SU-DHL-6 (cell line): ENCODE results near the gene CACNB4.

Source experiments
- H2AFZ ChIP-seq: fragments of 200-600 bp; sonication (generic); 2 replicates; pipeline ENCODE4 v1.6.1; 2014; ENCODE audit warnings: low read depth, mild to moderate bottlenecking, moderate library complexity, mixed read lengths, antibody characterized with exemption, low read length; ENCODE audit not compliant: severe bottlenecking
- H3F3A ChIP-seq: fragments of 200-600 bp; shearing (Covaris generic); 2 replicates; pipeline ENCODE4 v1.6.0; 2016; ENCODE audit warnings: antibody characterized with exemption, mild to moderate bottlenecking; ENCODE audit not compliant: insufficient read depth
- H3K27ac ChIP-seq: fragments of 200-600 bp; sonication (generic); 2 replicates; pipeline ENCODE4 v1.5.1; 2016; ENCODE audit warnings: low read depth, mild to moderate bottlenecking, low read length, moderate library complexity, mixed read lengths
- H3K27me3 ChIP-seq: fragments of 200-600 bp; sonication (generic), shearing (Covaris generic); 2 replicates; pipeline ENCODE4 v1.6.0; 2014; ENCODE audit warnings: mild to moderate bottlenecking, low read length
- H3K36me3 ChIP-seq: fragments of 200-600 bp; sonication (generic); 2 replicates; pipeline ENCODE4 v1.6.1; 2014; ENCODE audit warnings: mild to moderate bottlenecking, low read length, mixed read lengths
- H3K4me2 ChIP-seq: fragments of 300-600, 200-600 bp; shearing (Covaris generic), sonication (generic); 2 replicates; pipeline ENCODE4 v1.6.0; 2014; ENCODE audit warnings: low read length, low read depth, mild to moderate bottlenecking; ENCODE audit not compliant: poor library complexity, severe bottlenecking
- H3K4me3 ChIP-seq: fragments of 200-600 bp; sonication (generic); 2 replicates; pipeline ENCODE4 v1.5.1; 2014; ENCODE audit warnings: antibody characterized with exemption, low read length, mild to moderate bottlenecking, mixed read lengths; ENCODE audit not compliant: insufficient read depth, poor library complexity, severe bottlenecking
- H3K79me2 ChIP-seq: fragments of 200-600 bp; sonication (generic); 2 replicates; pipeline ENCODE4 v1.6.1; 2014; ENCODE audit warnings: mild to moderate bottlenecking, low read length, moderate library complexity; ENCODE audit not compliant: insufficient read depth
- H3K9ac ChIP-seq: fragments of 200-600 bp; sonication (generic); 2 replicates; pipeline ENCODE4 v1.7.0; 2014; ENCODE audit warnings: mild to moderate bottlenecking, low read length
- H3K9me2 ChIP-seq: fragments of 200-600 bp; sonication (generic); replicated peaks from 2 replicates; pipeline ENCODE4 v1.6.1; 2014; ENCODE audit warnings: low read length; ENCODE audit not compliant: insufficient read depth
- H3K9me3 ChIP-seq: fragments of 200-600 bp; sonication (generic); 2 replicates; pipeline ENCODE4 v1.6.1; 2014; ENCODE audit warnings: low read length, mixed read lengths; ENCODE audit not compliant: insufficient read depth
- H4K20me1 ChIP-seq: fragments of 200-600 bp; sonication (generic); 2 replicates; pipeline ENCODE4 v1.6.1; 2014; ENCODE audit warnings: low read depth, mild to moderate bottlenecking, antibody characterized with exemption, low read length, moderate library complexity, mixed read lengths
- CTCF ChIP-seq: fragments of 200-600 bp; sonication (generic); IDR thresholded peaks from one replicate; pipeline ENCODE4 v1.5.1; 2017; ENCODE audit warnings: antibody characterized with exemption, mild to moderate bottlenecking, low read length, moderate library complexity; ENCODE audit not compliant: insufficient read depth, poor library complexity, severe bottlenecking
- EZH2phosphoT487 ChIP-seq: fragments of 200-600 bp; sonication (generic), shearing (Covaris generic); conservative IDR thresholded peaks from 2 replicates; pipeline ENCODE4 v1.6.1; 2018; ENCODE audit warnings: mild to moderate bottlenecking, antibody characterized with exemption, low read length, moderate library complexity, mixed read lengths

The CACNB4 gene

GRCh38 chr2:151843691-151844061 is 255.2 kb downstream of the CACNB4 start:
- Histone ChIP-seq H2AFZ (no peak overlapping the region), H3K4me2 (no peak overlapping the region), H3K4me3 (no peak overlapping the region), H3K79me2 (no peaks in the 10 kb centered on the region), H3K9ac (no peak overlapping the region), H3K9me2 (no peaks in the 10 kb centered on the region), H4K20me1 (no peaks in the 10 kb centered on the region), H3F3A (no peaks in the 10 kb centered on the region), H3K9me3 (no peaks in the 10 kb centered on the region), H3K27me3 (no peaks in the 10 kb centered on the region), H3K27ac (no peak overlapping the region), H3K36me3 (no peaks in the 10 kb centered on the region)
- TF ChIP-seq CTCF: no peak
- no peak for TF ChIP-seq EZH2phosphoT487

- H2AFZ ChIP-seq: no peak overlapping the region
- H3K36me3 ChIP-seq: no peaks in the 10 kb centered on the region
- TF ChIP-seq EZH2phosphoT487 (no peak), CTCF (no peak)
- no peaks in the 10 kb centered on the region for H4K20me1 ChIP-seq
- H3K27ac ChIP-seq: no peak overlapping the region
- H3K27me3 ChIP-seq: no peaks in the 10 kb centered on the region
- H3K79me2 ChIP-seq: no peaks in the 10 kb centered on the region
- no peak overlapping the region for H3K4me3 ChIP-seq
- no peaks in the 10 kb centered on the region for H3K9me2 ChIP-seq
- H3F3A ChIP-seq: no peaks in the 10 kb centered on the region
- H3K4me2 ChIP-seq: no peak overlapping the region
- no peaks in the 10 kb centered on the region for H3K9me3 ChIP-seq
- H3K9ac ChIP-seq: no peak overlapping the region
Measured at GRCh38 chr2:151842830-151843690, 255.8 kb downstream of the CACNB4 start.

GRCh38 chr2:151841047-151841424 is 257.8 kb downstream of the CACNB4 start:
- no peaks in the 10 kb centered on the region for H3K27me3 ChIP-seq
- H3K36me3 ChIP-seq: no peaks in the 10 kb centered on the region
- H3K27ac ChIP-seq: no peak overlapping the region
- H3F3A ChIP-seq: no peaks in the 10 kb centered on the region
- H3K4me2 ChIP-seq: no peak overlapping the region
- no peak for TF ChIP-seq EZH2phosphoT487
- TF ChIP-seq CTCF: no peak
- no peaks in the 10 kb centered on the region for H3K79me2 ChIP-seq
- H3K9me2 ChIP-seq: no peaks in the 10 kb centered on the region
- no peak overlapping the region for H3K4me3 ChIP-seq
- no peak overlapping the region for H3K9ac ChIP-seq
- H4K20me1 ChIP-seq: no peaks in the 10 kb centered on the region
- no peak overlapping the region for H2AFZ ChIP-seq
- no peaks in the 10 kb centered on the region for H3K9me3 ChIP-seq
